HepG2 (cell line): ENCODE measurements around the gene ATAD3C. TPM values are rescaled to one million over a fixed set of nuclear protein-coding genes. Genes with fewer than 3 reads are reported as not detected.
A peak's percentile ranks its signal among the peaks of the same experiment; 100 is the strongest.

Source experiments
- ADNP ChIP-seq: sonication (generic); formaldehyde crosslinking; IDR thresholded peaks from 2 replicates; pipeline ENCODE4 v1.4.0; 2020; ENCODE audit warnings: missing genetic modification reagents
- ARHGAP35 ChIP-seq: sonication (generic); formaldehyde crosslinking; IDR thresholded peaks from 2 replicates; pipeline ENCODE4 v1.9.0; 2022; ENCODE audit warnings: mild to moderate bottlenecking, inconsistent platforms, moderate library complexity, missing genetic modification reagents, borderline replicate concordance
- CAMTA2 ChIP-seq: sonication (generic); formaldehyde crosslinking; IDR thresholded peaks from 2 replicates; pipeline ENCODE4 v1.4.0; 2020; ENCODE audit warnings: mild to moderate bottlenecking, missing genetic modification reagents, borderline replicate concordance
- CENPT ChIP-seq: sonication (generic); formaldehyde crosslinking; IDR thresholded peaks from 2 replicates; pipeline ENCODE4 v1.8.0; 2022; ENCODE audit warnings: low read depth, mild to moderate bottlenecking, moderate library complexity, missing genetic modification reagents
- FOXK1 ChIP-seq: sonication (generic); formaldehyde crosslinking; IDR thresholded peaks from 2 replicates; pipeline ENCODE4 v1.4.0; 2020; ENCODE audit warnings: low read depth, missing genetic modification reagents, borderline replicate concordance
- HIVEP1 ChIP-seq: sonication (generic); formaldehyde crosslinking; IDR thresholded peaks from 2 replicates; pipeline ENCODE4 v1.4.0; 2020; ENCODE audit warnings: mild to moderate bottlenecking, missing genetic modification reagents
- IRX3 ChIP-seq: sonication (generic); formaldehyde crosslinking; IDR thresholded peaks from 2 replicates; pipeline ENCODE4 v1.8.1; 2023; ENCODE audit warnings: mild to moderate bottlenecking, low read depth, missing genetic modification reagents, borderline replicate concordance
- KAT8 ChIP-seq: IDR thresholded peaks from 2 replicates; pipeline ENCODE4 v1.6.1; 2016; ENCODE audit warnings: missing genetic modification reagents, missing compliant biosample characterization
- MYC ChIP-seq: sonication (generic); formaldehyde crosslinking; IDR thresholded peaks from 2 replicates; pipeline ENCODE4 v1.9.0; 2021; ENCODE audit warnings: missing genetic modification reagents, borderline replicate concordance
- NFRKB ChIP-seq: fragments of 450-650 bp; IDR thresholded peaks from 2 replicates; pipeline ENCODE4 v1.6.1; 2017
- SMAD1 ChIP-seq: sonication (generic); formaldehyde crosslinking; IDR thresholded peaks from 2 replicates; pipeline ENCODE4 v1.4.0; 2020; ENCODE audit warnings: missing genetic modification reagents, low read depth, mild to moderate bottlenecking, borderline replicate concordance
- ZNF484 ChIP-seq: sonication (generic); formaldehyde crosslinking; IDR thresholded peaks from 2 replicates; pipeline ENCODE4 v1.5.1; 2020; ENCODE audit warnings: mild to moderate bottlenecking, low read depth, missing genetic modification reagents, borderline replicate concordance
- ZNF549 ChIP-seq: sonication (generic); formaldehyde crosslinking; IDR thresholded peaks from 2 replicates; pipeline ENCODE4 v1.5.0; 2020; ENCODE audit warnings: missing genetic modification reagents
- ZNF724P ChIP-seq: sonication (generic); formaldehyde crosslinking; IDR thresholded peaks from 2 replicates; pipeline ENCODE4 v1.8.0; 2022; ENCODE audit warnings: missing genetic modification reagents, borderline replicate concordance
- polyA plus RNA-seq, 8 experiments: library from polyadenylated mRNA; depleted of rRNA in 3 of 8; stranded (reverse) in 7 of 8; unstranded in 1 of 8; fragments of >200 nt; fragmentation: Illumina TruSeq in 4 of 8; extraction: Trizol in 4 of 8; gene quantifications; 2 replicates each; pipeline versions ENCODE4 v1.2.1 to v1.2.3, GENCODE V29; 2011 to 2016; ENCODE audit warnings: low read depth in 4 of 8, missing spikeins in 1 of 8, mixed read lengths in 1 of 8; ENCODE audit not compliant: insufficient read depth in 1 of 8
- total RNA-seq, 5 experiments: library from RNA; depleted of rRNA; stranded (reverse); fragments of >200 nt; fragmentation: Illumina TruSeq; extraction: Trizol; gene quantifications; 2 replicates each; pipeline ENCODE4 v1.2.3, GENCODE V29; 2016; ENCODE audit warnings: low read depth in 1 of 5
- TF ChIP-seq, protein P1 (sequence below): IDR thresholded peaks from 2 replicates; pipeline ENCODE4 v1.6.1; 2012; ENCODE audit warnings: low read length, improper control_type of control experiment
- TF ChIP-seq, protein P2 (sequence below): sonication (generic); formaldehyde crosslinking; IDR thresholded peaks from 2 replicates; pipeline ENCODE4 v1.9.0; 2021; ENCODE audit warnings: missing genetic modification reagents, borderline replicate concordance
- TF ChIP-seq, protein P3 (sequence below): IDR thresholded peaks from 2 replicates; pipeline ENCODE4 v1.4.0; 2020; ENCODE audit warnings: mild to moderate bottlenecking, missing genetic modification reagents
- TF ChIP-seq, protein P4 (sequence below): IDR thresholded peaks from 2 replicates; pipeline ENCODE4 v1.6.1; 2018; ENCODE audit warnings: missing genetic modification reagents, mild to moderate bottlenecking, missing compliant biosample characterization
- TF ChIP-seq, protein P5 (sequence below): sonication (generic); formaldehyde crosslinking; IDR thresholded peaks from 2 replicates; pipeline ENCODE4 v1.4.0; 2020; ENCODE audit warnings: mild to moderate bottlenecking, missing genetic modification reagents

The ATAD3C gene
- total and polyA plus RNA-seq, 2 of the 13 experiments (the other 11 are each of a cell fraction or from before 2014, with no cell fraction given) = 2.4 to 3.2 TPM

- TF ChIP-seq, protein P1, sequence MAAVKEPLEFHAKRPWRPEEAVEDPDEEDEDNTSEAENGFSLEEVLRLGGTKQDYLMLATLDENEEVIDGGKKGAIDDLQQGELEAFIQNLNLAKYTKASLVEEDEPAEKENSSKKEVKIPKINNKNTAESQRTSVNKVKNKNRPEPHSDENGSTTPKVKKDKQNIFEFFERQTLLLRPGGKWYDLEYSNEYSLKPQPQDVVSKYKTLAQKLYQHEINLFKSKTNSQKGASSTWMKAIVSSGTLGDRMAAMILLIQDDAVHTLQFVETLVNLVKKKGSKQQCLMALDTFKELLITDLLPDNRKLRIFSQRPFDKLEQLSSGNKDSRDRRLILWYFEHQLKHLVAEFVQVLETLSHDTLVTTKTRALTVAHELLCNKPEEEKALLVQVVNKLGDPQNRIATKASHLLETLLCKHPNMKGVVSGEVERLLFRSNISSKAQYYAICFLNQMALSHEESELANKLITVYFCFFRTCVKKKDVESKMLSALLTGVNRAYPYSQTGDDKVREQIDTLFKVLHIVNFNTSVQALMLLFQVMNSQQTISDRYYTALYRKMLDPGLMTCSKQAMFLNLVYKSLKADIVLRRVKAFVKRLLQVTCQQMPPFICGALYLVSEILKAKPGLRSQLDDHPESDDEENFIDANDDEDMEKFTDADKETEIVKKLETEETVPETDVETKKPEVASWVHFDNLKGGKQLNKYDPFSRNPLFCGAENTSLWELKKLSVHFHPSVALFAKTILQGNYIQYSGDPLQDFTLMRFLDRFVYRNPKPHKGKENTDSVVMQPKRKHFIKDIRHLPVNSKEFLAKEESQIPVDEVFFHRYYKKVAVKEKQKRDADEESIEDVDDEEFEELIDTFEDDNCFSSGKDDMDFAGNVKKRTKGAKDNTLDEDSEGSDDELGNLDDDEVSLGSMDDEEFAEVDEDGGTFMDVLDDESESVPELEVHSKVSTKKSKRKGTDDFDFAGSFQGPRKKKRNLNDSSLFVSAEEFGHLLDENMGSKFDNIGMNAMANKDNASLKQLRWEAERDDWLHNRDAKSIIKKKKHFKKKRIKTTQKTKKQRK = no peak
- TF ChIP-seq ZNF484 (CRISPR knock-in tag) (no peak), KAT8 (peak; percentile 97), CAMTA2 (no peak), ADNP (CRISPR knock-in tag) (no peak), IRX3 (no peak), SMAD1 (CRISPR knock-in tag) (0 out of 2 replicates have a peak, but pooled peaks have one; percentile 25), FOXK1 (CRISPR knock-in tag) (peak; percentile 94; the same call in 1 of the 2 replicates), NFRKB (no peak), MYC (CRISPR knock-in tag) (peak; percentile 95), ZNF549 (CRISPR knock-in tag) (no peak), ZNF724P (CRISPR knock-in tag) (no peak), HIVEP1 (CRISPR knock-in tag) (no peak; the same call in 1 of the 2 replicates), CENPT (no peak), ARHGAP35 (peak; percentile 64; the same call in 1 of the 2 replicates)
- TF ChIP-seq, protein P2, sequence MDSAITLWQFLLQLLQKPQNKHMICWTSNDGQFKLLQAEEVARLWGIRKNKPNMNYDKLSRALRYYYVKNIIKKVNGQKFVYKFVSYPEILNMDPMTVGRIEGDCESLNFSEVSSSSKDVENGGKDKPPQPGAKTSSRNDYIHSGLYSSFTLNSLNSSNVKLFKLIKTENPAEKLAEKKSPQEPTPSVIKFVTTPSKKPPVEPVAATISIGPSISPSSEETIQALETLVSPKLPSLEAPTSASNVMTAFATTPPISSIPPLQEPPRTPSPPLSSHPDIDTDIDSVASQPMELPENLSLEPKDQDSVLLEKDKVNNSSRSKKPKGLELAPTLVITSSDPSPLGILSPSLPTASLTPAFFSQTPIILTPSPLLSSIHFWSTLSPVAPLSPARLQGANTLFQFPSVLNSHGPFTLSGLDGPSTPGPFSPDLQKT (CRISPR knock-in tag) = no peak
- TF ChIP-seq, protein P3, sequence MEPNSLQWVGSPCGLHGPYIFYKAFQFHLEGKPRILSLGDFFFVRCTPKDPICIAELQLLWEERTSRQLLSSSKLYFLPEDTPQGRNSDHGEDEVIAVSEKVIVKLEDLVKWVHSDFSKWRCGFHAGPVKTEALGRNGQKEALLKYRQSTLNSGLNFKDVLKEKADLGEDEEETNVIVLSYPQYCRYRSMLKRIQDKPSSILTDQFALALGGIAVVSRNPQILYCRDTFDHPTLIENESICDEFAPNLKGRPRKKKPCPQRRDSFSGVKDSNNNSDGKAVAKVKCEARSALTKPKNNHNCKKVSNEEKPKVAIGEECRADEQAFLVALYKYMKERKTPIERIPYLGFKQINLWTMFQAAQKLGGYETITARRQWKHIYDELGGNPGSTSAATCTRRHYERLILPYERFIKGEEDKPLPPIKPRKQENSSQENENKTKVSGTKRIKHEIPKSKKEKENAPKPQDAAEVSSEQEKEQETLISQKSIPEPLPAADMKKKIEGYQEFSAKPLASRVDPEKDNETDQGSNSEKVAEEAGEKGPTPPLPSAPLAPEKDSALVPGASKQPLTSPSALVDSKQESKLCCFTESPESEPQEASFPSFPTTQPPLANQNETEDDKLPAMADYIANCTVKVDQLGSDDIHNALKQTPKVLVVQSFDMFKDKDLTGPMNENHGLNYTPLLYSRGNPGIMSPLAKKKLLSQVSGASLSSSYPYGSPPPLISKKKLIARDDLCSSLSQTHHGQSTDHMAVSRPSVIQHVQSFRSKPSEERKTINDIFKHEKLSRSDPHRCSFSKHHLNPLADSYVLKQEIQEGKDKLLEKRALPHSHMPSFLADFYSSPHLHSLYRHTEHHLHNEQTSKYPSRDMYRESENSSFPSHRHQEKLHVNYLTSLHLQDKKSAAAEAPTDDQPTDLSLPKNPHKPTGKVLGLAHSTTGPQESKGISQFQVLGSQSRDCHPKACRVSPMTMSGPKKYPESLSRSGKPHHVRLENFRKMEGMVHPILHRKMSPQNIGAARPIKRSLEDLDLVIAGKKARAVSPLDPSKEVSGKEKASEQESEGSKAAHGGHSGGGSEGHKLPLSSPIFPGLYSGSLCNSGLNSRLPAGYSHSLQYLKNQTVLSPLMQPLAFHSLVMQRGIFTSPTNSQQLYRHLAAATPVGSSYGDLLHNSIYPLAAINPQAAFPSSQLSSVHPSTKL (CRISPR knock-in tag) = peak; percentile 49; the same call in 1 of the 2 replicates
- TF ChIP-seq, protein P4, sequence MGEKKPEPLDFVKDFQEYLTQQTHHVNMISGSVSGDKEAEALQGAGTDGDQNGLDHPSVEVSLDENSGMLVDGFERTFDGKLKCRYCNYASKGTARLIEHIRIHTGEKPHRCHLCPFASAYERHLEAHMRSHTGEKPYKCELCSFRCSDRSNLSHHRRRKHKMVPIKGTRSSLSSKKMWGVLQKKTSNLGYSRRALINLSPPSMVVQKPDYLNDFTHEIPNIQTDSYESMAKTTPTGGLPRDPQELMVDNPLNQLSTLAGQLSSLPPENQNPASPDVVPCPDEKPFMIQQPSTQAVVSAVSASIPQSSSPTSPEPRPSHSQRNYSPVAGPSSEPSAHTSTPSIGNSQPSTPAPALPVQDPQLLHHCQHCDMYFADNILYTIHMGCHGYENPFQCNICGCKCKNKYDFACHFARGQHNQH (CRISPR knock-in tag) = peak; percentile 65; the same call in 1 of the 2 replicates
- TF ChIP-seq, protein P5, sequence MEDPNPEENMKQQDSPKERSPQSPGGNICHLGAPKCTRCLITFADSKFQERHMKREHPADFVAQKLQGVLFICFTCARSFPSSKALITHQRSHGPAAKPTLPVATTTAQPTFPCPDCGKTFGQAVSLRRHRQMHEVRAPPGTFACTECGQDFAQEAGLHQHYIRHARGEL (CRISPR knock-in tag) = no peak
These were observed 22.0 kb downstream of the ATAD3C start, which contains the start of gene ATAD3B (continued) for GRCh38 chr1:1471389-1472052.
